OCI-LY1 (cell line): ENCODE results near the gene NEK5.

Source experiments
- H2AFZ ChIP-seq: fragments of 200-600 bp; sonication (generic), shearing (Covaris generic); 2 replicates; pipeline ENCODE4 v1.6.0; 2014; ENCODE audit warnings: antibody characterized with exemption, mild to moderate bottlenecking, low read length
- H3F3A ChIP-seq: fragments of 200-600 bp; sonication (generic), shearing (Covaris generic); 2 replicates; pipeline ENCODE4 v1.6.0; 2014; ENCODE audit warnings: mild to moderate bottlenecking, antibody characterized with exemption, low read length, moderate library complexity; ENCODE audit not compliant: insufficient read depth
- H3K27ac ChIP-seq: fragments of 200-600 bp; sonication (generic); 2 replicates; pipeline ENCODE4 v1.5.1; 2014; ENCODE audit warnings: low read length, mixed run types, mild to moderate bottlenecking, low read depth; ENCODE audit not compliant: poor library complexity, severe bottlenecking
- H3K27me3 ChIP-seq: fragments of 200-600 bp; sonication (generic); 2 replicates; pipeline ENCODE4 v1.6.0; 2014; ENCODE audit warnings: antibody characterized with exemption, mild to moderate bottlenecking, low read length, moderate library complexity; ENCODE audit not compliant: insufficient read depth
- H3K36me3 ChIP-seq: fragments of 200-600 bp; sonication (generic); 2 replicates; pipeline ENCODE4 v1.6.1; 2014; ENCODE audit warnings: mild to moderate bottlenecking, antibody characterized with exemption, low read length, moderate library complexity, mixed read lengths; ENCODE audit not compliant: insufficient read depth
- H3K4me1 ChIP-seq: fragments of 200-600 bp; sonication (generic); 2 replicates; pipeline ENCODE4 v1.5.1; 2014; ENCODE audit warnings: mild to moderate bottlenecking, low read length, moderate library complexity; ENCODE audit not compliant: insufficient read depth, severe bottlenecking
- H3K4me2 ChIP-seq: fragments of 200-600 bp; sonication (generic), shearing (Covaris generic); 2 replicates; pipeline ENCODE4 v1.6.1; 2014; ENCODE audit warnings: low read length
- H3K4me3 ChIP-seq: fragments of 200-600 bp; sonication (generic); 2 replicates; pipeline ENCODE4 v1.5.1; 2014; ENCODE audit warnings: low read length, low read depth, mild to moderate bottlenecking, mixed read lengths; ENCODE audit not compliant: poor library complexity, severe bottlenecking
- H3K79me2 ChIP-seq: fragments of 200-600 bp; shearing (Covaris generic); 2 replicates; pipeline ENCODE4 v1.6.1; 2016; ENCODE audit warnings: mixed run types, low read length, mixed read lengths; ENCODE audit not compliant: insufficient read depth
- H3K9ac ChIP-seq: fragments of 200-600 bp; sonication (generic), shearing (Covaris generic); 2 replicates; pipeline ENCODE4 v1.6.1; 2014; ENCODE audit warnings: mild to moderate bottlenecking, low read length, mixed read lengths
- H3K9me2 ChIP-seq: fragments of 200-600 bp; sonication (generic), shearing (Covaris generic); 2 replicates; pipeline ENCODE4 v1.6.1; 2014; ENCODE audit warnings: low read depth, mild to moderate bottlenecking, low read length, mixed read lengths
- H3K9me3 ChIP-seq: fragments of 200-600 bp; shearing (Covaris generic); 2 replicates; pipeline ENCODE4 v1.6.1; 2014; ENCODE audit warnings: low read length, mixed read lengths
- H4K20me1 ChIP-seq: fragments of 200-600 bp; sonication (generic), shearing (Covaris generic); 2 replicates; pipeline ENCODE4 v1.6.0; 2016; ENCODE audit warnings: mild to moderate bottlenecking, low read length; ENCODE audit not compliant: insufficient read depth
- CTCF ChIP-seq: fragments of 200-600 bp; sonication (generic), shearing (Covaris generic); IDR thresholded peaks from 2 replicates; pipeline ENCODE4 v1.5.1; 2017; ENCODE audit warnings: mild to moderate bottlenecking, antibody characterized with exemption, low read length, moderate library complexity, mixed read lengths
- EZH2 ChIP-seq: fragments of 200-600 bp; sonication (generic), shearing (Covaris generic); IDR thresholded peaks from 2 replicates; pipeline ENCODE4 v1.8.0; 2017; ENCODE audit warnings: borderline replicate concordance, mixed run types, mild to moderate bottlenecking, antibody characterized with exemption, low read length, moderate library complexity, mixed read lengths

NEK5 gene

GRCh38 chr13:52161181-52161646, 32.3 kb upstream of the NEK5 start:
- Histone ChIP-seq H3K27me3 (no peaks in the 10 kb centered on the region), H4K20me1 (no peaks in the 10 kb centered on the region), H3K9ac (no peak overlapping the region), H3K9me3 (no peaks in the 10 kb centered on the region), H3K4me2 (no peak overlapping the region), H3K4me3 (no peak overlapping the region), H2AFZ (no peak overlapping the region), H3K9me2 (no peaks in the 10 kb centered on the region), H3K79me2 (no peaks in the 10 kb centered on the region), H3K4me1 (peaks cover 13% of the 10 kb centered on the region), H3F3A (no peaks in the 10 kb centered on the region), H3K36me3 (no peaks in the 10 kb centered on the region), H3K27ac (no peak overlapping the region)
- TF ChIP-seq EZH2 (no peak), CTCF (no peak)

GRCh38 chr13:52160506-52160905, 31.6 kb upstream of the NEK5 start:
- no peaks in the 10 kb centered on the region for H4K20me1 ChIP-seq
- H2AFZ ChIP-seq: no peak overlapping the region
- no peaks in the 10 kb centered on the region for H3K9me3 ChIP-seq
- H3F3A ChIP-seq: no peaks in the 10 kb centered on the region
- no peak overlapping the region for H3K4me3 ChIP-seq
- H3K27ac ChIP-seq: no peak overlapping the region
- H3K4me2 ChIP-seq: no peak overlapping the region
- TF ChIP-seq EZH2: no peak
- no peak for TF ChIP-seq CTCF
- H3K9ac ChIP-seq: no peak overlapping the region
- no peaks in the 10 kb centered on the region for H3K9me2 ChIP-seq
- H3K79me2 ChIP-seq: no peaks in the 10 kb centered on the region
- peaks cover 13% of the 10 kb centered on the region for H3K4me1 ChIP-seq
- no peaks in the 10 kb centered on the region for H3K27me3 ChIP-seq
- no peaks in the 10 kb centered on the region for H3K36me3 ChIP-seq

- Histone ChIP-seq H3K4me3 (no peak overlapping the region), H3K27ac (no peak overlapping the region), H4K20me1 (no peaks in the 10 kb centered on the region), H3K36me3 (no peaks in the 10 kb centered on the region), H3F3A (no peaks in the 10 kb centered on the region), H3K9ac (no peak overlapping the region), H3K9me3 (no peaks in the 10 kb centered on the region), H3K79me2 (no peaks in the 10 kb centered on the region), H3K9me2 (no peaks in the 10 kb centered on the region), H3K4me2 (no peak overlapping the region; the same call in 1 of the 2 replicates), H2AFZ (no peak overlapping the region), H3K27me3 (no peaks in the 10 kb centered on the region), H3K4me1 (peaks cover 13% of the 10 kb centered on the region)
- no peak for TF ChIP-seq EZH2
- no peak for TF ChIP-seq CTCF
Measured at GRCh38 chr13:52160053-52160452, 31.2 kb upstream of the NEK5 start.
